GM19238 (cell line): ENCODE data around the gene BRD8.

Source experiments
- DNase-seq: peaks from one replicate; pipeline ENCODE4 v3.0.0; 2011; ENCODE audit warnings: low spot score; ENCODE audit not compliant: insufficient read length

BRD8 gene

GRCh38 chr5:138102454-138103318, 75.7 kb downstream of the BRD8 start:
- DNase-seq, result no peak

- no peak for DNase-seq
These were observed 81.2 kb downstream of the BRD8 start for GRCh38 chr5:138096997-138097828.

- no peak for DNase-seq
These were observed 82.1 kb downstream of the BRD8 start for GRCh38 chr5:138096363-138096762.

- DNase-seq, result no peak
These were observed 83.1 kb downstream of the BRD8 start for GRCh38 chr5:138095100-138095907.

GRCh38 chr5:138093036-138093435, 85.4 kb downstream of the BRD8 start:
- DNase-seq, result no peak

GRCh38 chr5:138092301-138092700, 86.1 kb downstream of the BRD8 start:
- DNase-seq, result no peak

- no peak for DNase-seq
These were observed 86.7 kb downstream of the BRD8 start for GRCh38 chr5:138091685-138092084.
